A549 treated with AZD9567 at 1 μM for 4 hours (cell line): ENCODE measurements around the gene ZMYND8. TPM values are rescaled to one million over a fixed set of nuclear protein-coding genes. Genes with fewer than 3 reads are reported as not detected.

Source experiments
- total RNA-seq: library from RNA; stranded (reverse); fragments of 200-300 nt; extraction: Qiagen RNA extraction; gene quantifications from 5 replicates; pipeline ENCODE4 v1.2.3, GENCODE V29; 2022; ENCODE audit not compliant: insufficient read depth

ZMYND8 gene
- total RNA-seq, result 8.6 to 10.0 TPM (median 9.6 TPM) in 5 replicates

DNA sequence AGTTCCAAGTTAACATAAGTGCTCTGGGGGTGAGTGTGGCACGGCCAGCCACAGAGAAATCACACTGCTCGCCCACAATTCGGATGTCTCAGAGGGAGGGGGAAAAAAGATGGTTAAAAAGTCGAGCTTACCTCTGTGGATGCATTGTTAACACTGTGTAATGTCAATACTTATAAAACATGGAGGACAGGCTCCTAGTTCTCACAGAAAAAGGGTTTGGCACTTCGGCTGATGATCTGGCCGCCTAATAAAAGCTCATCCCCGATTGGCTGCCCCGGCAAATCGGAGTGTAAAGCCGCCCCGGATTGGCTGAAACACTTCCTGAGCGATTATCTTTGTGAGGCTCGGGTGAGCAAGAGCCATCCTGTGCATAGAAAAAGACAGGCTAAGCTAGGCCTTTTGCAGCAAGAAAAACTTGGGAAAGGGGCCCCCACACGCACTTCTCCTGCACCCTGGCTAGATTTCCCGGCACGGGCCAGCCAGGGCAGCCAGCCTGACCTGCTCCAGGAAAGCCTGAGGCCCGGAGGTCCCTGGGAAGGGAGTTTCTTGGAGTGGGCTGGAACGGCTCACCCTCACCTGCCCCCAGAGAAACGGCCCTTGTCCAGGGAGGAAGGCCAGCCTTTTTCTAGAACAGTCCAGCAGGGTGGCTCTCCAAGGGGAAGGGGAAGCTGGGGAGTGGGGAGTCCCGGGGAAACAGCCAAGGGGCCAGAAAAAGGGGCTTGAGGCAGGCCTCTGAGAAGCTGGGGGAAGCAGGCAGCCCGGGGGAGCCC is at the start of gene ZMYND8:
TSS of gene ZMYND8 (minus strand) at position 174 of the 770 bp plus-strand sequence. CDS start at position 145, 29 bp downstream.

Other genes with a start within 250 kb of the ZMYND8 start
- gene NCOA3, start 145.2 kb upstream of the ZMYND8 start, total RNA-seq, result 37.6 to 57.6 TPM (median 48.6 TPM) in 5 replicates